ENCODE results near the gene WFS1. TPM values are rescaled to one million over a fixed set of nuclear protein-coding genes. Genes with fewer than 3 reads are reported as not detected.

The WFS1 gene
- total RNA-seq, 6 experiments from 2014 or later, result 11.3 to 19.7 (median 15.9) TPM

DNA sequence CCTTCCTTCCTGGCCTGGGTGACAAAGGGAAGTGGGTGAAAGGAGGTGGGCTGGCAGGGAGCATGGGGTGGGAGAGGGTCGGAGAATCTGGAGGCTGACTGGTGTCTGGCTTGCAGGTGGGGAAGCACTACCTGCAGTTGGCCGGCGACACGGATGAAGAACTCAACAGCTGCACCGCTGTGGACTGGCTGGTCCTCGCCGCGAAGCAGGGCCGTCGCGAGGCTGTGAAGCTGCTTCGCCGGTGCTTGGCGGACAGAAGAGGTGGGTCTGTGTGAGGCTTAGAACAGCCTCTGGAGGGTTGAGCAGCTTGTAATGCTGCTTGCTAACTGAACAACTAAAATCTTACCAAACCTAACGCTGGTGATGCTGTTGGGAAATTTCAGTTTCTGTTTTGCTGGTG, 19.2 kb downstream of the WFS1 start:
- intact Hi-C loops (cut with DNase I), result no loop called here
- Histone ChIP-seq H3K9me3 (no peaks in the 10 kb centered on the region), H3K4me3 (no peak overlapping the region), H3K36me3 (no peaks in the 10 kb centered on the region), H3K27ac (no peak overlapping the region), H3K27me3 (no peaks in the 10 kb centered on the region), H3K4me1 (no peaks in the 10 kb centered on the region)
- ATAC-seq, result no peak
- TF ChIP-seq POLR2A (IDR thresholded peaks at IDR 0.05), result no peak
- TF ChIP-seq, protein P1, sequence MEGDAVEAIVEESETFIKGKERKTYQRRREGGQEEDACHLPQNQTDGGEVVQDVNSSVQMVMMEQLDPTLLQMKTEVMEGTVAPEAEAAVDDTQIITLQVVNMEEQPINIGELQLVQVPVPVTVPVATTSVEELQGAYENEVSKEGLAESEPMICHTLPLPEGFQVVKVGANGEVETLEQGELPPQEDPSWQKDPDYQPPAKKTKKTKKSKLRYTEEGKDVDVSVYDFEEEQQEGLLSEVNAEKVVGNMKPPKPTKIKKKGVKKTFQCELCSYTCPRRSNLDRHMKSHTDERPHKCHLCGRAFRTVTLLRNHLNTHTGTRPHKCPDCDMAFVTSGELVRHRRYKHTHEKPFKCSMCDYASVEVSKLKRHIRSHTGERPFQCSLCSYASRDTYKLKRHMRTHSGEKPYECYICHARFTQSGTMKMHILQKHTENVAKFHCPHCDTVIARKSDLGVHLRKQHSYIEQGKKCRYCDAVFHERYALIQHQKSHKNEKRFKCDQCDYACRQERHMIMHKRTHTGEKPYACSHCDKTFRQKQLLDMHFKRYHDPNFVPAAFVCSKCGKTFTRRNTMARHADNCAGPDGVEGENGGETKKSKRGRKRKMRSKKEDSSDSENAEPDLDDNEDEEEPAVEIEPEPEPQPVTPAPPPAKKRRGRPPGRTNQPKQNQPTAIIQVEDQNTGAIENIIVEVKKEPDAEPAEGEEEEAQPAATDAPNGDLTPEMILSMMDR (IDR thresholded peaks at IDR 0.05), result no peak
- DNase-seq, result no peak
- no CpG with 5 or more reads among the region's 15 CpGs for WGBS (ENCODE audit: insufficient coverage, low coverage, low lambda C conversion rate, missing lambda C conversion rate)

DNA sequence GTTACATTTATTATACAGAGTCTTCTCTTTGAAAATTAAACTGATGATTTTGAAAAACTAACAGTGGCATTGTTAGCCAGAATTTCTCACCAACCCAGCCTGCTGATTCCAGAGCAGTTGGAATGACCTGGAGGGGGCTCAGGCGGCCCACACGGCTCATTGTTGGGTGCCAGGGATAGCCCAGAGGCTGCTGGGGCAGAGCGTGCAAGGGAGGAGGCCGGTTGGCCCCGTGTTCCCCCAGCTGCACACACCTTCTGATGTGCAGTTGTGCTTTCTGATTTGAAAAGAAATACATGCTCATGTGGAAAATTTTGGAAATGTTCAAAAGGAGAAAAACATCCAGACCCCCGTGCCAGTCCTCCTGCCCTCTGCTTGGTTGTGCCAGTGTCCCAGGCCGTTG, 20.6 kb downstream of the WFS1 start:
- Histone ChIP-seq H3K9me3 (no peaks in the 10 kb centered on the region), H3K27me3 (no peaks in the 10 kb centered on the region), H3K4me1 (no peaks in the 10 kb centered on the region), H3K36me3 (no peaks in the 10 kb centered on the region), H3K4me3 (no peak overlapping the region), H3K27ac (no peak overlapping the region)
- no peak for TF ChIP-seq POLR2A (IDR thresholded peaks at IDR 0.05)
- TF ChIP-seq, protein P1 (IDR thresholded peaks at IDR 0.05), result no peak
- 100% methylated on average over 2 of the region's 7 CpGs for WGBS (ENCODE audit: insufficient coverage, low coverage, low lambda C conversion rate, missing lambda C conversion rate)
- ATAC-seq (no peak), DNase-seq (no peak)
- intact Hi-C loops (cut with DNase I), result no loop called here

DNA sequence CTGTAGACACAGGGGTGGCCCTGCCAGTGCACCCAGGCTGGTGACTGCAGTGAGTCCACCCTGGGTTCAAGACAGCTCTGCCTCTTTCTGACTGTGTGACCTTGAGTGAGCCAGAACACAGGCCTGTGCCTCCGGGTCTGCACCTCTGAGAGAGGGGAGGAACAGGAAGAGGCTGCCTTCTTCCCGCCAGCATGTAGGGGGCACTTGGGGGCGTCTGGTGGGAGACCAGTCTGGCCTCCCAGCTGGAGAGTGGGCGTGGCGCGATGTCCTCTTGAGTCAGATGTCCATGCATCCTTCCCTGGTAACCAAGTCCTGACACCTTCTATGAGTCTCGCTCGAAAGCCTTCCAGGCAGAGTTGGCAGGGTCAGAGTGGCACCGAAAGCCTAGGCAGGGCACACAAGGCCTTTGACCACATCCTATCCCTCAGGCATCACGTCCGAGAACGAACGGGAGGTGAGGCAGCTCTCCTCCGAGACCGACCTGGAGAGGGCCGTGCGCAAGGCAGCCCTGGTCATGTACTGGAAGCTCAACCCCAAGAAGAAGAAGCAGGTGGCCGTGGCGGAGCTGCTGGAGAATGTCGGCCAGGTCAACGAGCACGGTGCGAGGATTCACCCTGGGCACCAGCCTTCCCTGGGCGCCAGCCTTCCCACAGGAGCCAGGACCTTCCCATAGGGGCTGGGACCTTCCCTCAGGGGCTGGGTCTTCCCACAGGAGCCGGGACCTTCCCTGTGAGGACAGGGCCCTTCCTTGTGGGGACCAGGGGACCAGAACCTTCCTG, 21.3 kb downstream of the WFS1 start:
- DNase-seq (no peak), ATAC-seq (no peak)
- TF ChIP-seq, protein P1 (IDR thresholded peaks at IDR 0.05), result no peak
- no peak for TF ChIP-seq POLR2A (IDR thresholded peaks at IDR 0.05)
- no peaks in the 10 kb centered on the region for H3K27me3 ChIP-seq
- intact Hi-C loops (cut with DNase I), result no loop called here
- 94% methylated on average over 8 of the region's 25 CpGs for WGBS (ENCODE audit: insufficient coverage, low coverage, low lambda C conversion rate, missing lambda C conversion rate)
- no peaks in the 10 kb centered on the region for H3K4me1 ChIP-seq
- H3K9me3 ChIP-seq, result no peaks in the 10 kb centered on the region
- no peak overlapping the region for H3K27ac ChIP-seq
- no peaks in the 10 kb centered on the region for H3K36me3 ChIP-seq
- no peak overlapping the region for H3K4me3 ChIP-seq

DNA sequence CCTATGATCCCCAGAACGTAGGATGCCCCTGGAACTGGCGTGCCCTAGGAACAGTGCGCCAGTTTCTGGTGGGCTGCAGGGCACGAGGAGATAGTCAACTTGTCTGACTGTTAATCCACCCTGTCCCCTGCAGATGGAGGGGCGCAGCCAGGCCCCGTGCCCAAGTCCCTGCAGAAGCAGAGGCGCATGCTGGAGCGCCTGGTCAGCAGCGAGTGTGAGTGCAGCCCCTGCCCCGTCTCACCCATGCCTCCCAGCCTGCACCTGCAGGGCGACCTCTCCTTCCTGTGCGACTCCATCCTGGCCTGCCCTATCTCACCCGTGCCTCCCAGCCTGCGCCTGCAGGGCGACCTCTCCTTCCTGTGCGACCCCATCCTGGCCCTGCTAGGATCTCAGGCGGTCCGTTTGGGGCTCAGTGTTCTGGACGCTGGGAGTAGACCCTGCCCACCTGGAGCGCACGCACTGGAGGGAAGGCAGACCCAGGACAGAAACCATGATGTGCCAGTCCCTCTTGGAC, 22.2 kb downstream of the WFS1 start:
- intact Hi-C loops (cut with DNase I), result no loop called here
- 73% methylated on average over 12 of the region's 21 CpGs for WGBS (ENCODE audit: insufficient coverage, low coverage, low lambda C conversion rate, missing lambda C conversion rate)

More for the DNA sequence above, 22.2 kb downstream of the WFS1 start:
- Histone ChIP-seq H3K27ac (no peak overlapping the region), H3K36me3 (no peaks in the 10 kb centered on the region), H3K9me3 (no peaks in the 10 kb centered on the region), H3K4me1 (no peaks in the 10 kb centered on the region), H3K4me3 (no peak overlapping the region), H3K27me3 (no peaks in the 10 kb centered on the region)
- no peak for DNase-seq
- TF ChIP-seq, protein P1 (IDR thresholded peaks at IDR 0.05), result no peak
- TF ChIP-seq POLR2A (IDR thresholded peaks at IDR 0.05), result no peak
- ATAC-seq, result peak in 2 of 4 donors; percentile 14 to 34

Data from right lobe of liver (tissue), 6 donors.